Kidney (tissue), 14 donors: ENCODE results near the gene LRRC32. TPM values are rescaled to one million over a fixed set of nuclear protein-coding genes. Genes with fewer than 3 reads are reported as not detected.

Source experiments
- DNase-seq, 5 donors: peaks; one replicate each; pipeline ENCODE4 v3.0.0-alpha.2; 2013 to 2020
- FAIRE-seq: peaks from 2 replicates; lab custom pipeline; 2012; peaks lifted over from hg19 to GRCh38; lab: Jason Lieb, UNC
- H3K27ac ChIP-seq, 2 donors: one replicate each; pipeline ENCODE4 v1.7.0; 2013; ENCODE audit warnings: low read depth in 2 of 2, low read length in 2 of 2, inconsistent platforms in 1 of 2
- H3K27me3 ChIP-seq: one replicate; pipeline ENCODE4 v1.7.1; 2013; ENCODE audit warnings: low read length, inconsistent platforms; ENCODE audit not compliant: control insufficient read depth, insufficient read depth
- H3K36me3 ChIP-seq, 3 donors: one replicate each; pipeline versions ENCODE4 v1.7.0 to v1.7.1; 2013; ENCODE audit warnings: low read length in 3 of 3, control low read depth in 1 of 3, inconsistent platforms in 1 of 3; ENCODE audit not compliant: insufficient read depth in 3 of 3, control insufficient read depth in 2 of 3
- H3K4me1 ChIP-seq, 3 donors: one replicate each; pipeline versions ENCODE4 v1.7.0 to v1.7.1; 2013; ENCODE audit warnings: low read length in 3 of 3, inconsistent platforms in 1 of 3, low read depth in 1 of 3; ENCODE audit not compliant: control insufficient read depth in 2 of 3, insufficient read depth in 2 of 3
- H3K4me3 ChIP-seq, 3 donors: one replicate each; pipeline versions ENCODE4 v1.7.0 to v1.8.1; 2013; ENCODE audit warnings: low read length in 3 of 3, control low read depth in 1 of 3, inconsistent platforms in 1 of 3
- H3K9ac ChIP-seq, 3 donors: one replicate each; pipeline versions ENCODE4 v1.7.0 to v1.7.1; 2013; ENCODE audit warnings: low read length in 3 of 3, control low read depth in 1 of 3, inconsistent platforms in 1 of 3
- H3K9me3 ChIP-seq, 3 donors: one replicate each; pipeline versions ENCODE4 v1.7.0 to v1.7.1; 2013; ENCODE audit warnings: low read length in 3 of 3, control low read depth in 1 of 3, inconsistent platforms in 1 of 3; ENCODE audit not compliant: control insufficient read depth in 2 of 3, insufficient read depth in 1 of 3
- CTCF ChIP-seq: IDR thresholded peaks from 3 replicates; pipeline ENCODE4 v1.5.1; 2012; ENCODE audit warnings: mild to moderate bottlenecking, moderate library complexity, borderline replicate concordance; ENCODE audit not compliant: insufficient read depth; ENCODE audit errors: extremely low read depth
- intact Hi-C: fragments of 100-400 bp; cut with DNase I; formaldehyde crosslinking; loops from one replicate; pipeline ENCODE4 v1.11.1; 2022
- polyA plus RNA-seq: library from polyadenylated mRNA; stranded (reverse); fragments of 350-450 nt; fragmentation: Illumina TruSeq; extraction: RNeasy Lipid Tissue Mini Kit (QIAGEN cat#74804); gene quantifications from one replicate; pipeline ENCODE4 v1.2.3, GENCODE V29; 2014; ENCODE audit warnings: low read depth, low replicate concordance; ENCODE audit not compliant: insufficient read depth
- total RNA-seq: library from RNA; stranded (reverse); fragmentation: NEBNext Ultra II Directional; extraction: Animal tissue kit (Norgen Biotek cat#: 25700); gene quantifications from one replicate; pipeline ENCODE4 v1.2.1, GENCODE V29; 2021
- donor health status: control.
- donor health status: control.
- donor health status: control.
- donor health status: control.
- donor health status: control.
- donor health status: DM: yes; HTN: yes; CAD: no.
- donor health status: Normal renal cell carcinoma (clear cell type).

The LRRC32 gene
- total and polyA plus RNA-seq, 2 donors from 2014 or later, result 105 to 136 TPM

- FAIRE-seq (no peak), DNase-seq (no peak)
- H3K9ac ChIP-seq, result no peak overlapping the region
- peaks cover 0 to 4% (median 0%) of the 10 kb centered on the region in 3 donors for H3K9me3 ChIP-seq
- no peak overlapping the region for H3K4me3 ChIP-seq
- intact Hi-C loops, result no loop called here
- H3K27ac ChIP-seq, result no peak overlapping the region
- H3K4me1 ChIP-seq, result no peaks in the 10 kb centered on the region
- no peaks in the 10 kb centered on the region for H3K36me3 ChIP-seq
- no peak for TF ChIP-seq CTCF
- H3K27me3 ChIP-seq, result no peaks in the 10 kb centered on the region
Observed at GRCh38 chr11:76705826-76706225, 35.3 kb upstream of the LRRC32 start.

DNA sequence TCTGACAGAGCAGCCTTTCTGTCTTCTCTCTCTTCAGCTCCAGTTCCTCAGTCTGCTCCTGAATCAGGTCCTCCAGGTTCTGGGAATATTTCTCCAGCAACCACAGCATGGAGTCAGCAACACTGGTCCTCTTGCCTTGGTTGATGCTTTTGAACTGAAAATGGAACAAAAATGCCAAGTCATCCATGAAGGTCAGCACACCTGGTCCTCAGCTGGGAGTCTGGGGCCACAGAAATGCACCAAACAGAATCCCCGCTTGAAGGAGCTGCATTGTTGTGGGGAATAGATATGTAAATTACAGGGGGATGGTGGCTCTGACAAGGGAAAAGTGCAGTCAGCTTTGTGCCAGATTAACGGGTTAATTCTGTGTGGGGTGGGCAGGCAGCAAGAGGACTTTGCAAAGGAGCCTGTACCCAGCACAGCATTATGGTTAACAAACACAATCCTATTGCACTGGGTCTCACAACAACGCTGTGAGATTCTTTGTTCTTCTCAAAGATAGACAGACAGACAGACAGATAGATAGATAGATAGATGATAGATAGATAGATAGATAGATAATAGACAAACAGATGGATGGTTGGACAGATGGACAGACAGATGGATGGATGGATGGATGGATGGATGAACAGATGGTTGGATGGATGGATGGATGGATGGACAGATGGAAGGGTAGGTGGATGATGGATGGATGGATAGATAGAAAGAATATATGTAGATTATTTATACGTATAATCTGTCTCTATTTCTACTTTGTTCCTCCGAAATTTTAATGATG, 33.8 kb upstream of the LRRC32 start:
- DNase-seq, result no peak

GRCh38 chr11:76703707-76704106, 33.2 kb upstream of the LRRC32 start:
- intact Hi-C loops, result no loop called here
- Histone ChIP-seq H3K27me3 (no peaks in the 10 kb centered on the region), H3K9me3 (peaks cover 0 to 4% (median 0%) of the 10 kb centered on the region in 3 donors), H3K27ac (no peak overlapping the region), H3K4me1 (no peaks in the 10 kb centered on the region), H3K4me3 (no peak overlapping the region), H3K9ac (no peak overlapping the region), H3K36me3 (no peaks in the 10 kb centered on the region)
- no peak for TF ChIP-seq CTCF
- DNase-seq (no peak), FAIRE-seq (no peak)

More for the DNA sequence above, 33.8 kb upstream of the LRRC32 start:
- H3K27ac ChIP-seq, result no peak overlapping the region
- no peaks in the 10 kb centered on the region for H3K27me3 ChIP-seq
- intact Hi-C loops, result no loop called here
- peaks cover 0 to 4% (median 0%) of the 10 kb centered on the region in 3 donors for H3K9me3 ChIP-seq
- H3K4me3 ChIP-seq, result no peak overlapping the region
- no peaks in the 10 kb centered on the region for H3K4me1 ChIP-seq
- FAIRE-seq, result no peak
- TF ChIP-seq CTCF, result no peak
- no peak overlapping the region for H3K9ac ChIP-seq
- no peaks in the 10 kb centered on the region for H3K36me3 ChIP-seq
